Activated CD8-positive, alpha-beta memory T cell treated with anti-CD3 and anti-CD28 coated beads for 48 hours (primary cell): Measurements from ENCODE around the gene LRRC8C.
"Not testable (repeated sequence)": the region's sequence is repeated elsewhere in the genome, so short reads cannot be mapped to it uniquely, and the experiment has no call there.

ENCODE experiments used
- DNase-seq, 3 experiments: peaks; one replicate each; pipeline ENCODE4 v3.0.0-alpha.2; 2020; ENCODE audit warnings: low read depth in 2 of 3, low spot score in 2 of 3

The LRRC8C gene

GRCh38 chr1:89702520-89703045 is 69.7 kb downstream of the LRRC8C start:
- no peak for DNase-seq

DNA sequence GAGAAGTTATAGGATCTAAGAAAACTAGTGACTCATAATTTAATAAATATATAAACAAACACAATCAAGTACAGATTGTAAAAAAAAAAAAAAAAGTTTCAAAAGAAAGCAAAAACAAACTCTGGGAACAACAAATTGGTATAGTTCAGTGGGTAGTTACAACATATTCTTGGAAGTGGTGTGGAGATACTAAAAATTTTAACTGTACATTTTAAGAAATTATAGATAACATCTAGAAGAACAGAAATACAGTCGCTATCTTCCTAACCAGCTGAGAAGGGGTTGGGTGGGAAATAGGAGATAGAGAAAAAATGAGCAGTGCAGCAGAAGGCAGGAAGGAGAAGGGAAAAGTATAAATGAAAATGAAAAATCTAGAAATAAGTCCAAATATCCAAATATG is 70.5 kb downstream of the LRRC8C start:
- DNase-seq, result no peak

DNA sequence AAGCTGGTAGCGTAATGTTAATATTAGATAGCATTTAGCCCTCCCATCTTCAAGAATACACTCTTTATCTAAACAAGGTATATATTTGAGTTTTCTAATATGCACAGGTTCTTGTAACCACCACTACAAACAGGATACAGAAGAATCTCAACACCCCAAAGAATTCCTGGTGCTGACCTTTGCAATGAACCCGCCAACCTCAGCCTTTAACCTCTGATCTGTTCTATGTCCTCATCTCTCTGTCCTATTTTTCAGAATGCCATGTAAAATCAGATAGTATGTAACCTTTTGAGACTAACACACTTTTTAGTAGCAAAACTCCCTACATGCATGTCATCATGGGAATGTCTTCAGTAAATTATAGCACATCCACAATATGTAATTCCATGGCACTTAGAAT is 71.1 kb downstream of the LRRC8C start:
- no peak for DNase-seq

DNA sequence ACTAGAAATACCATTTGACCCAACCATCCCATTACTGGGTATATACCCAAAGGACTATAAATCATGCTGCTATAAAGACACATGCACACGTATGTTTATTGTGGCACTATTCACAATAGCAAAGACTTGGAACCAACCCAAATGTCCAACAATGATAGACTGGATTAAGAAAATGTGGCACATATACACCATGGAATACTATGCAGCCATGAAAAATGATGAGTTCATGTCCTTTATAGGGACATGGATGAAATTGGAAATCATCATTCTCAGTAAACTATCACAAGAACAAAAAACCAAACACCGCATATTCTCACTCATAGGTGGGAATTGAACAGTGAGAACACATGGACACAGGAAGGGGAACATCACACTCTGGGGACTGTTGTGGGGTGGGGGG is 72.0 kb downstream of the LRRC8C start:
- not testable (repeated sequence) for DNase-seq

DNA sequence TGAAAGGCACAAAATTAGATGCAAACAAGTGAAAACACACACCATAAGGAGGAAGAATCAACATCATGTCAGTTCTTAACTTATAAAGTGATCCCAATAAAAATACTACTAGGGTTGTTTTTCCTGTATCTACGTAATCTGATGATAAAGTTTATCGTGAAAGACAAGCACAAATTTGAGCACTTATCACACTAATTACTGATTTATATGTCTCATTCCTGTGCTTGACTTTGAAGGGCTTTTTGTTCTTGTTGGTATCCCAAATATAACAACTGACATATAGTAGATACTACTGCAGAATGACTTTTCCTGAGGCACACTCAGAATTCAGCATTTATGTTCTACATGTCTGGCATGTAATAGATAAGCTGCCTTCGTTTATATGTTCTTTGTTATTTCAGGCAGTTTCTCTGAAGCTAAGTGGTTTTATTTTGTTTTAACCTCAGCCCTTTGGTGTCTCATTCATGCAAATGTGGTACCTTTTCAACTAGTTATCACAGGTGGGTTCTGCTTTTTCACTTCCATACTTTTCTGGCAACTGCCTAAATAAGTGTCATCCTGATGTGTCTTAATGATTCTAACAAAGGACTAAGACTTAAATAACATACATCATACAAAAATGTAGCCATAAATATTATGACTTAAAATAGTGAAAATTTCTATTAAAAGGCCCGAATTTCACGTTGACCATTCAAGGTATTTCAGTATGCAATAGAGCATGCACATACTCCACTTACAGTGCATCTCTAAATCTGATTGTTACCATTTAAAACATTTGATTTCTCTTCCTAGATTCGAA is 73.2 kb downstream of the LRRC8C start:
- no peak for DNase-seq

GRCh38 chr1:89706700-89707012 is 73.7 kb downstream of the LRRC8C start:
- DNase-seq, result no peak

GRCh38 chr1:89708751-89709375 is 75.9 kb downstream of the LRRC8C start:
- DNase-seq, result no peak

- DNase-seq, result no peak
Observed at GRCh38 chr1:89710498-89711139, 77.7 kb downstream of the LRRC8C start.

- DNase-seq, result no peak
Observed at GRCh38 chr1:89711140-89711778, 78.3 kb downstream of the LRRC8C start.

- no peak for DNase-seq
Observed at GRCh38 chr1:89712420-89712819, 79.5 kb downstream of the LRRC8C start.

GRCh38 chr1:89715677-89716076 is 82.8 kb downstream of the LRRC8C start:
- no peak for DNase-seq

DNA sequence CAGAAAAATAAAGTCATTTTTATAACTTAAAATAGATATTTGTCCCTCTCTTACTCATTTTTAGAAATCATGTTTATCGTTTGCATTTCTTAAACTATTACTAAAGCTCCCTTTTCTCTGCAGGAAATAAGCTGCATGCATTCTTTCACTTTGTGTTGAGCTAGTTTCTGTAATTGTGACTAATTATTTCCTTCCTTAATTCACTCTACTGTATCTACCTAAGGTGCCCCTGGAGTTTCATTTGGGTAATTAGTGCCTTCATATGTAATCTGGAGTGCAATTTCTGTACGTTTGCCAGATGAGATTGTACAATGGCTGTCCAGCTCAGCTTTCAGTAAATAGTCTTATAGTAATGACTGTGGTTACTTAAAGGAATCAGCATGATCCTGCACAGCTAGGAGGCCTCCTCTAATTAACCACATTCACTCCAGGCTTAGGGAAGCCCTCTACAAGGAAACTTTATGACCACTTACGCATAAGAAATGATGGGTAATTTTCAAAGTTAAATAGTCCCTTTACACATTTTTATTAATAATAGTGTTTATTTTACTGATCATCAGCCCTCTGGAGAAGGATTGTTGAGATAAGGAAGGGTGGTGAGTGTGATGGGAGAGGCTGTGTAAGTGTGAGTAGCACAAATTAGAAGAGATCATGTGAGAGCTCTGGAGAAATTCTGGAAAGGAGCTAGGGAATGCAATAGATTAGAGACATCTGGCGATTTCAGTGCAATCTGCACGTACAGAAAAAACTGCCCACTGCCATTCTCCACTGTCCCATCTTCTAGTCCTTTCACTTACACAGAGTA is 86.8 kb downstream of the LRRC8C start:
- DNase-seq, result no peak

GRCh38 chr1:89720839-89721238 is 87.9 kb downstream of the LRRC8C start:
- no peak for DNase-seq

- no peak for DNase-seq
Observed at GRCh38 chr1:89721351-89721750, 88.4 kb downstream of the LRRC8C start.

GRCh38 chr1:89723144-89723543 is 90.2 kb downstream of the LRRC8C start:
- DNase-seq, result no peak

DNA sequence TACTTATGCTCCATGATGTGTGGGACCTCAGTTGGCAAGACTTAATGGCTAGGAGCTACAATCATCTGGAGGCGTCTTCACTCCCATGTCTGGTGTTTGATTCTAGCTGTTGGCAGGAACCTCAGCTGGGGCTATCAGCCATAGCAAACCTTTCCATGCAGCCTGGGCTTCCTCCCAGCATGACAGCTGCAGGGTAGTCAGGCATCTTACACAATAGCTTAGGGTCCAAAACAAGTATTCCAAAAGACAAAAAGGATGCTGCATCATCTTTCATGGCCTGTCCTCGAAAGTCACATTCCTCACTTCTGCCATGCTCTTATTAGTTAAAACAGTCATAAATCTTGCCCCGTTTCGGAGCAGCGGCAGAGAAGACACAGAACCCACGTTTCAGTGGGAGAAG is 90.9 kb downstream of the LRRC8C start:
- DNase-seq, result no peak

GRCh38 chr1:89724369-89725010 is 91.6 kb downstream of the LRRC8C start:
- DNase-seq, result peak in 2 of 3 experiments; percentile 49 to 52

GRCh38 chr1:89725011-89725370 is 92.1 kb downstream of the LRRC8C start:
- DNase-seq, result no peak

DNA sequence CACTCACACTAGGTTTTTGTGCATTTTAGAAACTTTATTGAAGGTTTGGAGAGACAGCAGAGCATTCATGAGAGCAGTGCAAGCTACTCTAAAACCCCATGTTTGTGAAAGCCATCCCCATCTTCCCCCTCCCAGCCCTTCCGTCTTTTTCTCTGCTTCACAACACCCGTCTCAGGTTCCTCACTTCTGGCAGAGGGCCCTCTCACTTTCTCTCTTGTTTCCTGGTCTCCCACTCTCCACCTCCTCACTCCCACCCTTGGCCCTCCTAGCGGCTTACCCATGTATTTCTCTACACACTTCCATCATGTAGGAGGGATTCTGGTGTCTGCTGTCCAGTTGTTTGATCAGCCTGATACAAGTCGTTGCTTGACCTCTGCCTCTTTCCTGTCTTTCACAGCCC is 92.7 kb downstream of the LRRC8C start:
- no peak for DNase-seq

DNA sequence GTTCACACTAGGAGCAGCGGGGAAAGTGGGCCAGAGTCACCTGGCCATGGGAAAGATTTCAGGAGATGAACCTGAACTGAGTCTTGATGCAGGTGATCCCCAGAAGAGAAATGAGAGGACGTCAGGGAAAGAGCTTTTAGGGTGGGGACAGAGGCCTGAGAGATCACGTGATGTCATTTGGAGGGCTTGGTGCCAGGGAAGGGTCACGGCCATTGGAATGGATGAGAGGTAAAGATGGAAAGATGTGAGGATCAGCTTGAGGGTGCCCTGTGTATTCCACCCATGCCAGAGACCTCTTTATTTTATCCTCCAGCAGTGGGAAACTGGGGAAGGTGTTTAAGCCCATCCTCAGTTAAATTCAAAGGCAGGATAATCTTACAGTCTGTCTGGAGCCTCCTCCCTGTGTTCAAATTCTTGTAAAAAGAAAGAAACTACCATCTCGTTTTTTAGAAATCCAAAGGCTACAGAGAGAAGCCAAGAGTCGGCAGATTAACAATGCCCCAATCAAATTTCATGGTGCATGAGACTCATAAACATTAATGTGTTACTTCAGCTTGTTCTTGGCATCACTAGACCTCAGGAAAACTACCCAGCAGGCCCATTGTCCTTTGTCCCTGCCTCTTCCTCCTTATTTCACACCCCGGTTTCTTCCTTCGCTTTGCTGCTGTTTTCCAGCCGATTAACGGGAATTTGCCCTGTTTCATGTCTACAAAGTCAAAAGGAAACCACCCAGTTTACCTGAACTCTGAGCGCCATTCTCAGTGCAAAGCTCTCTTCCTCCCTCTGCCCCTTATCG is 94.8 kb downstream of the LRRC8C start:
- no peak for DNase-seq
